CD4-positive, CD25-positive, alpha-beta regulatory T cell (primary cell): ENCODE measurements around the gene PRKCB. TPM values are rescaled to one million over a fixed set of nuclear protein-coding genes. Genes with fewer than 3 reads are reported as not detected.

Experiments used
- ATAC-seq, 2 donors: fragments of 150-1000 bp; cut with Tn5 transposase; one replicate each; pipeline ENCODE4 v1.10.0; 2021; ENCODE audit warnings: low read depth in 2 of 2, moderate number of reproducible peaks in 2 of 2, moderate library complexity in 1 of 2
- DNase-seq, 3 donors: peaks; one replicate each; pipeline versions ENCODE4 v3.0.0 to v3.0.0-alpha.2; 2012 to 2022; ENCODE audit warnings: mixed read lengths in 1 of 3
- H3K27ac ChIP-seq: one replicate; pipeline ENCODE4 v1.7.0; 2013; ENCODE audit warnings: mild to moderate bottlenecking, low read length; ENCODE audit not compliant: insufficient read depth, poor library complexity, severe bottlenecking
- H3K27me3 ChIP-seq: one replicate; pipeline ENCODE4 v1.7.0; 2013; ENCODE audit warnings: low read length; ENCODE audit not compliant: control insufficient read depth, insufficient read depth
- H3K36me3 ChIP-seq: one replicate; pipeline ENCODE4 v1.7.0; 2013; ENCODE audit warnings: mild to moderate bottlenecking, low read length, moderate library complexity; ENCODE audit not compliant: control insufficient read depth, insufficient read depth
- H3K4me1 ChIP-seq: 2 replicates; pipeline ENCODE4 v1.7.0; 2013; ENCODE audit warnings: mild to moderate bottlenecking, low read length; ENCODE audit not compliant: insufficient read depth, control insufficient read depth, poor library complexity, severe bottlenecking
- H3K4me3 ChIP-seq: one replicate; pipeline ENCODE4 v1.7.0; 2013; ENCODE audit warnings: low read depth, mild to moderate bottlenecking, low read length, moderate library complexity
- H3K9me3 ChIP-seq, 2 experiments: 1 replicate in 1 of 2; 2 replicates in 1 of 2; pipeline ENCODE4 v1.7.0; 2013; ENCODE audit warnings: low read length in 2 of 2, mild to moderate bottlenecking in 1 of 2, moderate library complexity in 1 of 2; ENCODE audit not compliant: control insufficient read depth in 2 of 2
- H3K27ac Mint-ChIP-seq, 3 donors: one replicate each; pipeline ENCODE4 v1.8.0; 2020 to 2022; ENCODE audit warnings: mild to moderate bottlenecking in 3 of 3, mixed read lengths in 3 of 3, moderate library complexity in 2 of 3
- H3K27me3 Mint-ChIP-seq: one replicate; pipeline ENCODE4 v1.8.0; 2022; ENCODE audit warnings: mild to moderate bottlenecking, mixed read lengths
- H3K36me3 Mint-ChIP-seq: one replicate; pipeline ENCODE4 v1.8.0; 2020; ENCODE audit warnings: mixed read lengths
- H3K4me1 Mint-ChIP-seq, 4 donors: one replicate each; pipeline ENCODE4 v1.8.0; 2020 to 2022; ENCODE audit warnings: mixed read lengths in 4 of 4, mild to moderate bottlenecking in 1 of 4
- H3K4me3 Mint-ChIP-seq, 4 donors: one replicate each; pipeline ENCODE4 v1.8.0; 2020 to 2022; ENCODE audit warnings: mild to moderate bottlenecking in 4 of 4, mixed read lengths in 4 of 4, moderate library complexity in 3 of 4
- H3K9me3 Mint-ChIP-seq, 7 donors: one replicate each; pipeline ENCODE4 v1.8.0; 2020 to 2022; ENCODE audit warnings: mixed read lengths in 7 of 7, mild to moderate bottlenecking in 3 of 7, moderate library complexity in 2 of 7
- polyA plus RNA-seq, 4 donors: library from polyadenylated mRNA; unstranded; fragments of 300-500 nt; fragmentation: Illumina TruSeq; gene quantifications; one replicate each; pipeline ENCODE4 v1.2.3, GENCODE V29; 2021
- total RNA-seq: library from RNA; stranded (reverse); gene quantifications from one replicate; pipeline ENCODE4 v1.2.3, GENCODE V29; 2022

Gene PRKCB
- total and polyA plus RNA-seq, 5 donors from 2014 or later = 37.4 to 83.1 (median 50.5) TPM

DNA sequence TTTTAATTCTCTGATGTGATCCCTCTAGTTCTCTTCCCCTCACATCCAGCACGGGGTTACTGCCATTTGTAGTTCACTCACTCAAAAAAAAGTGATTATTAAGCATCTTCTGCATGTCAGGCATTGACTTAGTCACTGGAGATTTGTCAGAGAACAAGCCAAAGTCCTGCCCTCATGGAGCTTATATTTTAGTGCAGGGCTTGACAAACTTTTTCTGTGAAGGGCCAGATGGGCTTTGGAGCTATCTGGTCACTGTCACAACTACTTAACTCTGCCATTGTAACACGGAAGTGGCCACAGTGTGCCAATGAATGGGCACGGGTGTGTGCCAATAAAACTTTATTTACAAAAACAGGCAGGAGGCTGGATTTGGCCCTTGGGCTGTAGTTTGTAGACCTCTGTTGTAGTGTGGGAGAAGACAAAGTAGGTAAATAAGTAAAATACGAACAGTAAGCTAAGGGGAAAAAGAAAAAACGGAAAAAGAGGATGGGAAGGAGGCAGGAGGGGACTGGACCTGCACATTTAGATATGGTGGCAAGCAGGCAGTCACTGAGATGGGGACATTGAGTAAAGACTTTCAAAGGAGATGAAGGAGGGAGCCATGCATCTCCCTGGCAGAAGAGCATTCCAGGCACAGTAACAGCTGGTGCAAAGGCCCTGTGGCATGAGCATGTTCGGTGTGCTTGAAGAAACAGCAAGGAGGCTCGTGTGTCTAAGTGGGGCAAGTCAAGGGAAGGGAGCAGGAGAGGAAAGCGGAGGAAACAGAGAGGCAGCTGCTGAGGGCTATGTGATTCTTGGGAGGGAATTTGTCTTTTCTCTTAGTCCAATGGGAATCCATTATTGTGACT is 217.5 kb downstream of the PRKCB start:
- Histone ChIP-seq H3K9me3 (no peaks in the 10 kb centered on the region), H3K27ac (no peak overlapping the region), H3K36me3 (peaks cover 39% of the 10 kb centered on the region), H3K27me3 (no peaks in the 10 kb centered on the region), H3K4me3 (no peak overlapping the region), H3K4me1 (no peaks in the 10 kb centered on the region)
- Mint-ChIP-seq H3K27me3 (no peaks in the 10 kb centered on the region), H3K27ac (peak overlapping the region in 1 of 3 donors; percentile 27), H3K9me3 (no peaks in the 10 kb centered on the region), H3K4me1 (peaks cover 0 to 15% (median 7%) of the 10 kb centered on the region in 4 donors), H3K36me3 (peaks cover 54% of the 10 kb centered on the region), H3K4me3 (no peak overlapping the region)
- ATAC-seq (no peak), DNase-seq (no peak)

DNA sequence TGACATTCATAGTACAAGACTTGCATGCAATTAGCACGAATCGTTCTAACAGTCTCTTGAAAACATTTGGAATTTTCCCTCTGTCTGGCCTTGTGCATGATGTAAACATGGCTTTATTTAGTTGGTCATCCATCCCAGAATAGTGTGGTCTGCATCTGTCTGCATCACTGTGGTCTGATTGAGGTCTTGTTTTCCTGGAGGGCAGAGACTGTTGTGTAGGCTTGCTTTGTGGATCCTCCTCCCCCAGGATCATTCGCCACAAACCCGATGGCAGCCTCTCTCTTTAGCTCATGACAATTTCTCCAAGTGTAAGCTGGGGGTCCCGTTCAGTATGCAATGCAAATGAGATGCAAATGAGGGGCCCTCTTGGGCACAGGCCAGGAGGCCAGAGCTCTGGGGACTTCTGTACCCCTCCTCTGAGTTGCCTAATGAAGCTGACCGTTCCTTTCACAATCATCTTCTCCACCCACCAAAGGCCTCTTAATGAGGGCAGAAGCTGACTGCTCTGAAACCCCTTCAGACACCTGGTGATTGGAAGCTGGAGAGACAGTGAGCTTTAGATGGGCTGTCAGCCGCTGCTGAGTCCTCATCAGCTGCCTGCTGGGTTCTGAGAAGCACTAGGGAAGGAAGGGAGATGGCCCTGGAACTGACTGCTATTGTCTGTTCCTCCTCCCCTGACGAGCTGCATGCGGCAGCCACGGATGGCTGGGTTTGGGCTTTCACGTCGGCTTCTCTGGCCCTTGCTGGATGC is 219.1 kb downstream of the PRKCB start:
- Mint-ChIP-seq H3K4me3 (no peak overlapping the region), H3K9me3 (no peaks in the 10 kb centered on the region), H3K27ac (no peak overlapping the region), H3K36me3 (peaks cover 51% of the 10 kb centered on the region), H3K4me1 (peaks cover 0 to 18% (median 11%) of the 10 kb centered on the region in 4 donors), H3K27me3 (no peaks in the 10 kb centered on the region)
- no peak for ATAC-seq
- Histone ChIP-seq H3K36me3 (peaks cover 30% of the 10 kb centered on the region), H3K9me3 (no peaks in the 10 kb centered on the region), H3K4me1 (no peaks in the 10 kb centered on the region), H3K27ac (no peak overlapping the region), H3K4me3 (no peak overlapping the region), H3K27me3 (no peaks in the 10 kb centered on the region)
- no peak for DNase-seq

DNA sequence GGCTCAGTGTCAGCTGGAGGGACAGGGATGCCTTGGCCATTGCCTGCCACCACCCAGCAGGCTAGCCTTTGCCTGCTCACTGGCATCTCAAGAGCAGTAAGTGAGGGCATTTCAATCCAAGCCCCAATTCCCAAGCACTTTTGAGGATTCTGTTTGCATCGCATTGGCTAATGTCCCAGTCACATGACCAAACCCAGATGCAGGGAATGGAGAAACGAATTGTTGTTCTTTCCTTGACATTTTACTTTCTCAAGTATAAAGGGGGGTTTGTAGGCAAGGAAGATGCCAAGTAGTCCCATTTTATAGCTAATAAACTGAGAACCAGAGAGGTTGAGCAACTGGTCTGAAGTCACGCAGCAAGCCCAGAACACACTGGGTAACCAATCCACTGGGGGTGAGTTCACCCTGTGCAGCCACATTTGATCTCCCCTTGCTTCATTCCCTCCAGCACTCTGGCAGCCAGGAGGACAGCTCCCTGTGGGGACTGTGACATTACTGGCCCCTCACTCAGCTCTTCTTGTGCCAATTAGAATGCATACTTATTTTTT is 226.6 kb downstream of the PRKCB start:
- H3K27ac Mint-ChIP-seq = no peak overlapping the region
- ATAC-seq = no peak

GRCh38 chr16:24069036-24069590 is 233.3 kb downstream of the PRKCB start:
- no peaks in the 10 kb centered on the region for H3K27me3 Mint-ChIP-seq
- Histone ChIP-seq H3K27ac (no peak overlapping the region), H3K4me3 (no peak overlapping the region), H3K36me3 (no peaks in the 10 kb centered on the region), H3K9me3 (peaks cover 0 to under 1% of the 10 kb centered on the region in 2 experiments), H3K4me1 (peaks cover 18% of the 10 kb centered on the region), H3K27me3 (no peaks in the 10 kb centered on the region)
- H3K27ac Mint-ChIP-seq = peak overlapping the region in 1 of 3 donors; percentile 77
- peaks cover 14 to 48% (median 28%) of the 10 kb centered on the region in 4 donors for H3K4me1 Mint-ChIP-seq
- peaks cover 0 to 1% (median 0%) of the 10 kb centered on the region in 7 donors for H3K9me3 Mint-ChIP-seq
- ATAC-seq (no peak), DNase-seq (no peak)
- H3K4me3 Mint-ChIP-seq = peak overlapping the region in 1 of 4 donors; percentile 19
- peaks cover 17% of the 10 kb centered on the region for H3K36me3 Mint-ChIP-seq

More for the DNA sequence above, 226.6 kb downstream of the PRKCB start:
- H3K27me3 ChIP-seq = no peaks in the 10 kb centered on the region
- no peaks in the 10 kb centered on the region for H3K4me1 ChIP-seq
- no peak overlapping the region for H3K4me3 Mint-ChIP-seq
- H3K36me3 Mint-ChIP-seq = peaks cover 47% of the 10 kb centered on the region
- H3K9me3 Mint-ChIP-seq = peaks cover 0 to 4% (median 0%) of the 10 kb centered on the region in 7 donors
- no peak for DNase-seq
- H3K27me3 Mint-ChIP-seq = no peaks in the 10 kb centered on the region
- no peak overlapping the region for H3K27ac ChIP-seq
- H3K4me3 ChIP-seq = no peak overlapping the region
- H3K9me3 ChIP-seq = peaks cover 0 to 4% of the 10 kb centered on the region in 2 experiments
- peaks cover 4 to 14% (median 11%) of the 10 kb centered on the region in 4 donors for H3K4me1 Mint-ChIP-seq
- H3K36me3 ChIP-seq = peaks cover 21% of the 10 kb centered on the region

DNA sequence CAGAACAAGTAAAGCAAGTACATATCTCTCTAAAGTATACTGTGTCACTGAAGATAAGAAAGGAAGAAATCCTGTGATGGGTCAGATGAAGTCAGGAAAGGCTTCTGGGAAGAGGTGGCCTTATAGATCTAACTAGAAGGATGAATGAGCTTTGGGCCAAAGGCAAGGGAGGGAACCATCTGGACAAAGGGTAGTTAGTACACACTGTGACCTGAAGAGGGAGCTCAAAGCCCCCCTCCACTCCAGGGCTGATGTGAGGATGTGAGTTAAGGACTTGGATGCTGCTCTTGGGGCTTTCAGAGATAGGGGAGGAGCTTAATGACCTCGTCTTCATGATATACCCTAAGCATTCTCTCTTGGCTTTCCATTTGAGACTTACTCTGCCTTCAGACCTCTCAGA is 235.1 kb downstream of the PRKCB start:
- Histone ChIP-seq H3K4me3 (no peak overlapping the region), H3K27me3 (no peaks in the 10 kb centered on the region), H3K36me3 (peaks cover 3% of the 10 kb centered on the region), H3K27ac (no peak overlapping the region), H3K9me3 (no peaks in the 10 kb centered on the region), H3K4me1 (peaks cover 19% of the 10 kb centered on the region)
- DNase-seq (peak in 2 of 3 donors; percentile 29 to 74), ATAC-seq (peak; percentile 64 to 71)
- peak overlapping the region in 2 of 3 donors; percentile 20 to 56 for H3K27ac Mint-ChIP-seq
- no peaks in the 10 kb centered on the region for H3K27me3 Mint-ChIP-seq
- H3K36me3 Mint-ChIP-seq = peaks cover 19% of the 10 kb centered on the region
- peaks cover 13 to 56% (median 32%) of the 10 kb centered on the region in 4 donors for H3K4me1 Mint-ChIP-seq
- H3K4me3 Mint-ChIP-seq = peak overlapping the region in 1 of 4 donors; percentile 15
- H3K9me3 Mint-ChIP-seq = peaks cover 0 to under 1% (median 0%) of the 10 kb centered on the region in 7 donors

DNA sequence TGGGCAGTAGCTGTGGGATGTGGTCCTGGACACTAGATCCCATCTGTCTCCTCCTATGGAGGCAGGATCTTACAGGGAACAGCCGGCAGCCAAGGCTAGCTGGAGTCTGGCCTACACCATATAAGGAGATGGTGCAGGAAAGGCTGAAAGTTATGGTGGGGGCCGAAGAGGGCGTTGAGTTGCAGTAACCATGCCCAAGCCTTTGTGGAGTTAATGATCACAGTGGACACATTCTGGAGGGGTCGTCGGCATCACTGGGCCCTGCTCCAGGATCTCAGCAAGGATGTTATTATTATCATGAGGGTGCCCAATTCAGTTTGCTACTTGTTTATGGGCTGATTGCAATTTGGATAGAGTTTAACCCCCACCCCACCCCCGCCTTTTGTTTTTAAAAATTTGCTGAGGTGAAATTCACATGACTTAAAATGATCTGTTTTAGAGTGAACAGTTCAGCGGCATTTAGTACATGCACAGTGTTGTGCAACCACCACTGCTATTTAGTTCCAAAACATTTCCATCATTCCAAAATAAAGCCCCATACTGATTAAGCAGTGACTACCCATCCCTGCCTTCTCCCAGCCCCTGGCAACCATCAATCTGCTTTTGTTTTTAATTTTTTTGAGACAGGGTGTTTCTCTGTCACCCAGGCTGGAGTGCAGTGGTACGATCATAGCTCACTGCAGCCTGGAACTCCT is 236.0 kb downstream of the PRKCB start:
- no peaks in the 10 kb centered on the region for H3K9me3 Mint-ChIP-seq
- H3K27me3 Mint-ChIP-seq = no peaks in the 10 kb centered on the region
- H3K27ac Mint-ChIP-seq = peak overlapping the region; percentile 48 to 87 (median 87)
- ATAC-seq (no peak), DNase-seq (no peak)
- Histone ChIP-seq H3K27me3 (no peaks in the 10 kb centered on the region), H3K9me3 (no peaks in the 10 kb centered on the region), H3K4me1 (peaks cover 22% of the 10 kb centered on the region), H3K36me3 (peaks cover 3% of the 10 kb centered on the region), H3K4me3 (no peak overlapping the region), H3K27ac (no peak overlapping the region)
- peaks cover 15 to 62% (median 38%) of the 10 kb centered on the region in 4 donors for H3K4me1 Mint-ChIP-seq
- peak overlapping the region in 1 of 4 donors; percentile 83 for H3K4me3 Mint-ChIP-seq
- peaks cover 24% of the 10 kb centered on the region for H3K36me3 Mint-ChIP-seq

DNA sequence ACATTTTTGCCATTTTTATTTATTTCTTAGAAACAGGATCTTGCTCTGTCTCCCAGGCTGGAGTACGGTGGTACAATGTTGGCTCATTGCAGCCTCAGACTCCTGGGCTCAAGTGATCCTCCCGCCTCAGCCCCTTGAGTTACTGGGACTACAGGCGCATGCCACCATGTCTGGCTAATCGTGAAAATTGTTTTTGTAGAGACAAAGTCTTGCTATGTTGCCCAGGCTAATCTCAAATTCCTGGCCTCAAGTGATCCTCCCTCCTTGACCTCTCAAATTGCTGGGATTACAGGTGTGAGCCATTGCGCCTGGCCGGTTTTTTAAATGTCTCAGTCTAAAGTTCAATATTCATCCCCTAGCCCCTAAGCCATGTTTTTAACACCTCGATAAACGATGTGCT is 237.5 kb downstream of the PRKCB start:
- Histone ChIP-seq H3K9me3 (no peaks in the 10 kb centered on the region), H3K27ac (peak overlapping the region; percentile 58), H3K27me3 (no peaks in the 10 kb centered on the region), H3K36me3 (peaks cover 3% of the 10 kb centered on the region), H3K4me1 (peaks cover 22% of the 10 kb centered on the region), H3K4me3 (peak overlapping the region; percentile 57)
- H3K4me3 Mint-ChIP-seq = no peak overlapping the region
- H3K27ac Mint-ChIP-seq = peak overlapping the region; percentile 62 to 98 (median 98)
- ATAC-seq (no peak), DNase-seq (no peak)
- peaks cover 15 to 69% (median 41%) of the 10 kb centered on the region in 4 donors for H3K4me1 Mint-ChIP-seq
- H3K9me3 Mint-ChIP-seq = no peaks in the 10 kb centered on the region
- H3K36me3 Mint-ChIP-seq = peaks cover 29% of the 10 kb centered on the region
- no peaks in the 10 kb centered on the region for H3K27me3 Mint-ChIP-seq
